ENCODE data around the gene BORCS5.
A peak's percentile ranks its signal among the peaks of the same experiment; 100 is the strongest.

DNA sequence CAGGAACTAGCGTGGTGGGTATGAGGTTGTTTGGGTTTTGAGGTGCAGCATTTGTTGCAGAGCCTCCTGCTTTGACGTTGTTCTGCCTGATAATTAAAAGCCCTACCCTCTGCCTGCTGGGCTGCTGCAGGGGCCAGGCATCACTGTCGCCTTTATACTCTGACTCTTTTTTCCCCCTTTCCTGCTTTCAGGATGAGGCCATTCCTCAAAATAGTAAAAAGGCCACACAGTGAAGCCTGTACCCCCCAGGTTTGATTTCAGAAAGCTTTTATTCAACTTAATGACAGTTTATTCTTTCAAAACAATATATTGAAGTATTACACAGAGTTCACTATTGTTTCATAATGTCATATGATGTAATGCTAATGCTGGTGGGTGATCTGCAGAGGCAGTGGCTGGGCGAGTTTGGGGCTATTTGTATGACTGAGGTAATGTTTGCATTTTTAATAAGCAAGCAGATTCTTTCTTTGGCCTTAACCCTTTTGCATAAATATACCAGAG is 9.1 kb downstream of the BORCS5 start:
- TF ChIP-seq EP300 (IDR thresholded peaks at IDR 0.05) (peak in 1 of 2 donors; percentile 14), POLR2A (IDR thresholded peaks at IDR 0.05) (no peak)
- TF ChIP-seq, protein P1, sequence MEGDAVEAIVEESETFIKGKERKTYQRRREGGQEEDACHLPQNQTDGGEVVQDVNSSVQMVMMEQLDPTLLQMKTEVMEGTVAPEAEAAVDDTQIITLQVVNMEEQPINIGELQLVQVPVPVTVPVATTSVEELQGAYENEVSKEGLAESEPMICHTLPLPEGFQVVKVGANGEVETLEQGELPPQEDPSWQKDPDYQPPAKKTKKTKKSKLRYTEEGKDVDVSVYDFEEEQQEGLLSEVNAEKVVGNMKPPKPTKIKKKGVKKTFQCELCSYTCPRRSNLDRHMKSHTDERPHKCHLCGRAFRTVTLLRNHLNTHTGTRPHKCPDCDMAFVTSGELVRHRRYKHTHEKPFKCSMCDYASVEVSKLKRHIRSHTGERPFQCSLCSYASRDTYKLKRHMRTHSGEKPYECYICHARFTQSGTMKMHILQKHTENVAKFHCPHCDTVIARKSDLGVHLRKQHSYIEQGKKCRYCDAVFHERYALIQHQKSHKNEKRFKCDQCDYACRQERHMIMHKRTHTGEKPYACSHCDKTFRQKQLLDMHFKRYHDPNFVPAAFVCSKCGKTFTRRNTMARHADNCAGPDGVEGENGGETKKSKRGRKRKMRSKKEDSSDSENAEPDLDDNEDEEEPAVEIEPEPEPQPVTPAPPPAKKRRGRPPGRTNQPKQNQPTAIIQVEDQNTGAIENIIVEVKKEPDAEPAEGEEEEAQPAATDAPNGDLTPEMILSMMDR (IDR thresholded peaks at IDR 0.05), result no peak
